ENCODE results near the gene ANKRD36B.
"Not testable (repeated sequence)": the region's sequence is repeated elsewhere in the genome, so short reads cannot be mapped to it uniquely, and the experiment has no call there.

The ANKRD36B gene

GRCh38 chr2:97589598-97590510 is at the start of gene ANKRD36B:
TSS of gene ANKRD36B (minus strand) at chr2:97589877. CDS start at chr2:97589685, 192 bp downstream.
- DNase-seq, result not testable (repeated sequence)

- not testable (repeated sequence) for DNase-seq
Measured at GRCh38 chr2:97626049-97626430, 36.4 kb upstream of the ANKRD36B start.

GRCh38 chr2:97625354-97626048 is 35.8 kb upstream of the ANKRD36B start:
- DNase-seq, result not testable (repeated sequence)

GRCh38 chr2:97622976-97623375 is 33.3 kb upstream of the ANKRD36B start:
- not testable (repeated sequence) for DNase-seq

GRCh38 chr2:97620492-97620891 is 30.8 kb upstream of the ANKRD36B start:
- not testable (repeated sequence) for DNase-seq

GRCh38 chr2:97618939-97619827 is 29.5 kb upstream of the ANKRD36B start:
- not testable (repeated sequence) for DNase-seq

- no peak for DNase-seq
Measured at GRCh38 chr2:97617911-97618310, 28.2 kb upstream of the ANKRD36B start.

- not testable (repeated sequence) for DNase-seq
Measured at GRCh38 chr2:97615746-97616145, 26.1 kb upstream of the ANKRD36B start.

GRCh38 chr2:97611895-97612294 is 22.2 kb upstream of the ANKRD36B start:
- not testable (repeated sequence) for DNase-seq

GRCh38 chr2:97608745-97609144 is 19.1 kb upstream of the ANKRD36B start:
- DNase-seq, result not testable (repeated sequence)

GRCh38 chr2:97605524-97606339 is 16.1 kb upstream of the ANKRD36B start:
- not testable (repeated sequence) for DNase-seq

- DNase-seq, result not testable (repeated sequence)
Measured at GRCh38 chr2:97605109-97605508, 15.4 kb upstream of the ANKRD36B start.

GRCh38 chr2:97601537-97601936 is 11.9 kb upstream of the ANKRD36B start:
- DNase-seq, result not testable (repeated sequence)

- DNase-seq, result not testable (repeated sequence)
Measured at GRCh38 chr2:97596180-97596579, 6.5 kb upstream of the ANKRD36B start.

GRCh38 chr2:97593520-97593919 is 3.8 kb upstream of the ANKRD36B start:
- DNase-seq, result not testable (repeated sequence)

- DNase-seq, result not testable (repeated sequence)
Measured at GRCh38 chr2:97590515-97591394, 1.1 kb upstream of the ANKRD36B start.

GRCh38 chr2:97589257-97589597 is 450 bp downstream of the ANKRD36B start:
- not testable (repeated sequence) for DNase-seq

- not testable (repeated sequence) for DNase-seq
Measured at GRCh38 chr2:97565674-97566073, 24.0 kb downstream of the ANKRD36B start.

GRCh38 chr2:97552406-97552805 is 37.3 kb downstream of the ANKRD36B start:
- DNase-seq, result not testable (repeated sequence)

GRCh38 chr2:97550498-97550897 is 39.2 kb downstream of the ANKRD36B start:
- not testable (repeated sequence) for DNase-seq

- DNase-seq, result not testable (repeated sequence)
Measured at GRCh38 chr2:97549058-97549457, 40.6 kb downstream of the ANKRD36B start.
